WTC11 (cell line): ENCODE measurements around the gene GFRA1.

ENCODE experiments used
- AFF4 ChIP-seq: sonication (generic); formaldehyde crosslinking; IDR thresholded peaks from 2 replicates; pipeline ENCODE4 v1.8.1; 2023; ENCODE audit warnings: mild to moderate bottlenecking, missing genetic modification reagents, borderline replicate concordance
- CREB1 ChIP-seq: sonication (generic); formaldehyde crosslinking; IDR thresholded peaks from 2 replicates; pipeline ENCODE4 v1.8.0; 2023; ENCODE audit warnings: mild to moderate bottlenecking, missing genetic modification reagents
- CTCF ChIP-seq: fragments of 200-600 bp; IDR thresholded peaks from 2 replicates; pipeline ENCODE4 v1.8.0; 2022; ENCODE audit warnings: antibody characterized with exemption
- ESRRA ChIP-seq: sonication (generic); formaldehyde crosslinking; IDR thresholded peaks from 2 replicates; pipeline ENCODE4 v1.8.1; 2022; ENCODE audit warnings: mild to moderate bottlenecking, missing genetic modification reagents, borderline replicate concordance
- ZBTB21 ChIP-seq: sonication (generic); formaldehyde crosslinking; IDR thresholded peaks from 2 replicates; pipeline ENCODE4 v1.8.1; 2023; ENCODE audit warnings: mild to moderate bottlenecking, missing genetic modification reagents, borderline replicate concordance

DNA sequence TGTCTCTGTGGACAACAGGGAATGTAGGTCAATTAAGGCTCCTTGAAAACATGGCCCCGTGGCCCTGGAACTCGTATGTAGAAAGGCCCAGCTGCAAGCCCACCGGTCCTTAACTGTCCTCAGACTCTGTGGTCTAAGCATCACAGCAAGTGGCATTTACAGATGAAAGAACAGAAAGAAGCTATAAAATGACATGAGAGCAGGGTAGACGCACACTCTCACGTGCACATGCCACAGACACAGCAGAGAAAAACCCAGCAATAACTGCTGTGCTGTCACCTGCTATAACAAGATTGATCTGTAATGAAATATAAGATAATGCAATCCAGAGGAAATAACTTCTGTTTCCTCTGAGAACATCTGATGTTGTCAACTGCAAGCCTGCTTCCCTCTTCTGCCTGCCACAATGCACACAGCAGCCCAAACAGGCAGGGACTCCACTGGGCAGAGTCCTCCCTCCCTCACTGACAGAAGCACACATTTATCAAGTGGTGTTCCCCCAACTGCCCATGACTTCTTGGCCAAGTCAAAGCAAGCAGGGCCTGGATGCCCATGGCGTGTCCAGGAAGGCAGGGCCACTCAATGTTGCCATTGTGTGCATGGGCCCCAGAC lies 63.9 kb downstream of the GFRA1 start:
- TF ChIP-seq AFF4 (CRISPR knock-in tag): no peak
- no peak for TF ChIP-seq ESRRA (CRISPR knock-in tag)
- TF ChIP-seq CTCF: no peak
- no peak for TF ChIP-seq CREB1 (CRISPR knock-in tag)
- no peak for TF ChIP-seq ZBTB21 (CRISPR knock-in tag)
